ENCODE results near the gene NDNF.

The NDNF gene

DNA sequence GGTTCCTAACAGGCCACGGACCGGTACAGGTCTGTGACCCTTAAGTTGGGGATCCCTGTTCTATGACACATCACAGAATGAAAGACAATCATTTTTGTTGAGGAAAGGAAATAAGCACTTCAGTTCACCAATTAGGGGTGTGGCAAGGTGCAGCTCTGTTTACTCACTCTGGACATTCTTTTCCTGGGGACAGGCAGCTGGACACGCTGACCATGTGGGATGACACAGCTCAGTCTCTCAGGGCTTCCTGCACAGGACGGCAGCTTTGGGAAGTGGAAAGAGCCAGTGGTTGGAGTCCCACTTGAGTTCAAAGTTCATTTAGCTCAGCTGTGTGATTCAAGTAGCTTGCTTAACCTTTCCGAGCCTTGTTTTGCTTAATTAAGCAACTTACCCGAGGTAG is 55.7 kb downstream of the NDNF start:
- no peak for DNase-seq (ENCODE audit: low read depth, low spot score)

- no peak for DNase-seq (ENCODE audit: low read depth, low spot score)
Measured at GRCh38 chr4:121015421-121015820, 56.9 kb downstream of the NDNF start.

DNA sequence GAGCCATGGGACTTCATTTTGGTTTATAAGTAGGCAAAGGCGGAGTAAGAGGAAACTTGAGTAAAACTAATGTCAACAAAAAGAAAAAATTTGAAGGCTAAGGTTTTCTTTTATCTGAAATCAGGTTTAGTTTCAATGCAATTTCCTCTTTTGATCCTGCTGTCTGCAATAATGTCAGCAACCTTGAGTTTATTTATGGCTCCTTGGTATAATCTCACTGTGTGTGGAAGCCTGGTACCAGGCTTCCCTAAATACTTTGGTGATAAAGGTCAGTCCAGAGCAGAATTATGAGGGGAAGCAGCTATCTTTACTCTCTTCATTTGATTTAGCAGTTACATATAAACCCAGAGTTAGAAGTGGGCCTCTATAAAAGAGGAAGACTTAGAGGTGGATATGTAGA is 57.8 kb downstream of the NDNF start:
- DNase-seq (ENCODE audit: low read depth, low spot score): no peak

DNA sequence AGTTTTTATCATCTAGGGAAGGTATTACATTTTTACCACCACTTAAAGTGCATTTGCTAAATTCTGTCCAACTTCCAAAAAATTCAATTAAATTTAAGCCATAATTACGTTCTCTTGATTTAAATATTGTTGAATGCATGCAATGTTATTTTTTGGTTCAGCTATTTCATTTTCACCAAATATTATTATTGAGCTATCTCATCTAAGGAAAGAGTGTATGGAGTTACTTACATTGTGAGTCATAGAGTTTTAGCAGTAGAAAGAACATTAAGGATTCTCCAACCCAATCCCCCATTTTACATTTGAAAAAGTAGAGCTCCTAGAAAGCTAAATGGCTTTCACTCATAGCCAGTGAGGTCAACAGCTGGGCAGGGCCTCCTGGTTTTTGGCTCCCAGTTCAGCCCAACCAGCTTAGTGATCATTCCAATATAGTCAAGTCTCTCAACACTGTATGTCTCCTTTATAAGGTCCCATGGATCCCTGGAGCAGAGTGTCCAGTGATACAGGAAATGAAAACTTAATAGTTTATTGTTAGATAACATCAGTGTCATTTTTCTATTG is 60.5 kb downstream of the NDNF start:
- DNase-seq (ENCODE audit: low read depth, low spot score): no peak

GRCh38 chr4:121011138-121011537 is 61.2 kb downstream of the NDNF start:
- DNase-seq (ENCODE audit: low read depth, low spot score): no peak

DNA sequence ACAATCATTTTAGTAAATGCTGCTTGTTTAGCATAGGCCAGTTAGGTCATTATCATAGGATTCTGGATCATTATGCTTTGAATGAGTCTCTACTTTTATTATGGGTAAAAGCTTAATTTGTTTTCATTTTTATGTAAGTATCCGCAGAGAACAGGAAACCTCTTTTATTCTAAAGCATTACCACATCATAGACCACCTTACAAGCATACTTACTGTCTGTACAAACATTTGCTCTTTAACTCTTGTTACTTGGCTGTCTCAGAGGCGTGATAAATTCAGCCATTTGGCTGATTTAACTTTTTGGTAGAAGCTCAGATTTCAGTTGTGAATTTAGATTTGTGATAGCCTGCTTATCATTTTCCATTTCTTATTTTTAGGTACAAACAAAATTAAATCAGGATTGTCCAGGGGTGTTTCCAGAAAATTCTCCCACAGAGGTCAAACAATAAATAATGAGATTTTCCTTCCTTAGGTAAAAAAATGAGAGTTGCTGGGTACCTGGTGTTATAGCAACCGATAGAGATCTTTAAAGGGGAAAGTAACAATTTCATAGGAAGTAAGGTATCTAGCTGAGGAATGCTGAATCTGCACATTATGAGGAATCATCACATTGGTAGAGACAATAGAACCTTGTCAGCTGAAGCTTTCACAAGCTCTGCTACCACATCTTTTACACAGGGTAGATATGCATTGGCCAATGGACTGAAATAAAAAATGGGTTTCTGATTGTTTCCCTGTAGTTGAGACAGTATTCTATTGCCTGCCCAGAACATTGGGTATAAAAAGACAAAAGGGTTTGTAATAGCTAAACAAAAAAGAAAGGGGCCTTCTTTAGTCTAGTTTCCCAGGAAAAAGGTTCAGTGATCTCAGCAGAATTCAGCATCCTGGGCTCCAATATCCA is 62.5 kb downstream of the NDNF start:
- no peak for DNase-seq (ENCODE audit: low read depth, low spot score)

GRCh38 chr4:121007660-121008059 is 64.7 kb downstream of the NDNF start:
- no peak for DNase-seq (ENCODE audit: low read depth, low spot score)

DNA sequence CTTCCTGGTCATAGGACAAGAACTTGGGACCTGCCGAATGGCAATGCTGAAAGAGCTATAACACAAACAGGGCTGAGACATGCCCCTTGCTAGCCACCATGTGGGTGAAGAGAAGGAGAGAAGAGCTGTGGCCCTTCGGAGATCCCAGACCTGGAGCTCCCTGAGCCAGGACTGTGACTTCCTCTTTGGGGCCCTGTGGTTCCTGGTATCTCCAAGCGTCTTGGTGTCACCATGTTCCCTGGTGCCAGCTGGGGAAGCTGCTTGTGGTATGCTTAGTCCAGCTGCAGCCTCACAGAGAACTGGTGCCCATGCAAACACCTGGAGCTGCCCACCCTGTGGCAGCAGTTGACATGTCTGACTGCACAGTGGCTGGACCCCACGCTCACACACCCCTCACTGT is 68.5 kb downstream of the NDNF start:
- no peak for DNase-seq (ENCODE audit: low read depth, low spot score)

- no peak for DNase-seq (ENCODE audit: low read depth, low spot score)
Measured at GRCh38 chr4:120995266-120996010, 76.9 kb downstream of the NDNF start.

DNA sequence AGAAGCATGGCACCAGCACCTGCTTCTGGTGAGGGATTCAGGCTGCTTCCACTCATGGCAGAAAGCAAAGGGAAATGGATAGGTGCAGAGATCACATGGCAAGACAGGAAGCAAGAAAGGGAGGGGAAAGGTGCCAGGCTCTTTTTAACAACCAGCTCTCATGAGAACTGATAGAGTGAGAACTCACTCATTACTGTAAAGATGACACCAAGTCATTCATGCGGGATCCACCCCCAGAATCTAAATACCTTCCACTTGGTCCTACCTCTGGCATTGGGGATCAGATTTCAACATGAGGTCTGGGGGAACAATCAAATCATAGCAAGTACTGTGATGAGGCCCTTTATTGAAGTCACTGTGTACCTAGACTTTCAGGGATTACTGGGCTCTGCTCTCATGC is 77.8 kb downstream of the NDNF start:
- no peak for DNase-seq (ENCODE audit: low read depth, low spot score)

- DNase-seq (ENCODE audit: low read depth, low spot score): no peak
Measured at GRCh38 chr4:120991885-120992284, 80.5 kb downstream of the NDNF start.

- no peak for DNase-seq (ENCODE audit: low read depth, low spot score)
Measured at GRCh38 chr4:120990246-120990645, 82.1 kb downstream of the NDNF start.
